ENCODE measurements around the gene ZCCHC24.

- TF ChIP-seq CTCF (IDR thresholded peaks at IDR 0.05; ENCODE audit: low read depth, low read length, poor library complexity, severe bottlenecking): no peak
- TF ChIP-seq EZH2phosphoT487 (IDR thresholded peaks at IDR 0.05; ENCODE audit: borderline replicate concordance, low read length): no peak
Observed at GRCh38 chr10:79345241-79346011, 100.0 kb downstream of the ZCCHC24 start.

Measured in DOHH2 (cell line).